Keratinocyte (primary cell): ENCODE results near the gene HSDL2. TPM values are rescaled to one million over a fixed set of nuclear protein-coding genes. Genes with fewer than 3 reads are reported as not detected.

ENCODE experiments used
- DNase-seq: peaks from one replicate; pipeline ENCODE4 v3.0.0-alpha.2; 2011; ENCODE audit warnings: low read depth, missing footprints, low spot score
- FAIRE-seq: peaks from 2 replicates; lab custom pipeline; 2011; peaks lifted over from hg19 to GRCh38; lab: Jason Lieb, UNC
- H2AFZ ChIP-seq: 2 replicates; pipeline ENCODE4 v1.6.0; 2012; ENCODE audit warnings: low read length, control low read depth, inconsistent platforms; ENCODE audit not compliant: control insufficient read depth
- H3K27ac ChIP-seq: 2 replicates; pipeline ENCODE4 v1.5.1; 2011; ENCODE audit warnings: low read length; ENCODE audit not compliant: control insufficient read depth, insufficient read depth
- H3K27me3 ChIP-seq: 3 replicates; pipeline ENCODE4 v1.6.0; 2011; ENCODE audit warnings: low read length; ENCODE audit not compliant: control insufficient read depth, insufficient read depth; ENCODE audit errors: extremely low read depth
- H3K36me3 ChIP-seq, 2 experiments: 2 replicates in 1 of 2; 3 replicates in 1 of 2; pipeline ENCODE4 v1.5.1; 2011; ENCODE audit warnings: low read length in 2 of 2, mild to moderate bottlenecking in 1 of 2; ENCODE audit not compliant: control insufficient read depth in 2 of 2, insufficient read depth in 2 of 2; ENCODE audit errors: extremely low read depth in 1 of 2
- H3K4me1 ChIP-seq: 3 replicates; pipeline ENCODE4 v1.5.1; 2011; ENCODE audit warnings: low read length; ENCODE audit not compliant: control insufficient read depth, insufficient read depth; ENCODE audit errors: extremely low read depth
- H3K4me2 ChIP-seq: 3 replicates; pipeline ENCODE4 v1.6.0; 2011; ENCODE audit warnings: low read depth, low read length; ENCODE audit not compliant: control insufficient read depth, insufficient read depth; ENCODE audit errors: extremely low read depth
- H3K4me3 ChIP-seq, 3 experiments: fragments of 200-600 bp in 1 of 3; sonication (generic) in 1 of 3; 2 replicates in 2 of 3; 3 replicates in 1 of 3; pipeline ENCODE4 v1.5.1; 2011 to 2016; ENCODE audit warnings: low read length in 3 of 3, mild to moderate bottlenecking in 3 of 3, control low read depth in 2 of 3, inconsistent platforms in 1 of 3, low read depth in 1 of 3, mixed read lengths in 1 of 3, mixed run types in 1 of 3, moderate library complexity in 1 of 3; ENCODE audit not compliant: control insufficient read depth in 2 of 3, insufficient read depth in 2 of 3; ENCODE audit errors: extremely low read depth in 1 of 3
- H3K79me2 ChIP-seq: 2 replicates; pipeline ENCODE4 v1.6.0; 2012; ENCODE audit warnings: low read length; ENCODE audit not compliant: control insufficient read depth, insufficient read depth
- H3K9ac ChIP-seq: 3 replicates; pipeline ENCODE4 v1.6.0; 2011; ENCODE audit warnings: low read length; ENCODE audit not compliant: control insufficient read depth, insufficient read depth; ENCODE audit errors: extremely low read depth
- H3K9me1 ChIP-seq: 3 replicates; pipeline ENCODE4 v1.6.0; 2011; ENCODE audit warnings: low read length; ENCODE audit not compliant: control insufficient read depth, insufficient read depth; ENCODE audit errors: extremely low read depth
- H3K9me3 ChIP-seq: 2 replicates; pipeline ENCODE4 v1.5.1; 2012; ENCODE audit warnings: low read depth, low read length; ENCODE audit not compliant: control insufficient read depth
- H4K20me1 ChIP-seq: 3 replicates; pipeline ENCODE4 v1.6.0; 2011; ENCODE audit warnings: low read length; ENCODE audit not compliant: control insufficient read depth, insufficient read depth; ENCODE audit errors: extremely low read depth
- CTCF ChIP-seq, 3 experiments: IDR thresholded peaks in 1 of 3; conservative IDR thresholded peaks in 1 of 3; optimal IDR thresholded peaks in 1 of 3; 2 replicates in 2 of 3; 3 replicates in 1 of 3; pipeline versions ENCODE3 to v1.5.1; 2011; ENCODE audit warnings: low read length in 3 of 3, mild to moderate bottlenecking in 3 of 3, moderate library complexity in 2 of 3, control low read depth in 1 of 3, inconsistent platforms in 1 of 3; ENCODE audit not compliant: insufficient read depth in 2 of 3; ENCODE audit errors: extremely low read depth in 1 of 3
- EZH2 ChIP-seq: IDR thresholded peaks from one replicate; pipeline ENCODE4 v1.6.1; 2012; ENCODE audit warnings: inconsistent platforms, mild to moderate bottlenecking, low read length, moderate library complexity
- dilution Hi-C: fragments of 300-500 bp; cut with MboI; formaldehyde crosslinking; loops from one replicate; pipeline ENCODE4 v1.7.0; 2020; ENCODE audit warnings: low sequenced_read_pairs; ENCODE audit not compliant: extremely low pct_ligation_motif_present
- polyA plus RNA-seq, 5 experiments: library from polyadenylated mRNA; depleted of rRNA in 3 of 5; stranded (reverse) in 3 of 5; stranded (forward) in 1 of 5; unstranded in 1 of 5; fragments of >200 nt; gene quantifications; 1 replicate in 1 of 5; 2 replicates in 3 of 5; 3 replicates in 1 of 5; pipeline versions ENCODE4 v1.2.1 to v1.2.3, GENCODE V29; 2011 to 2012; ENCODE audit warnings: missing spikeins in 2 of 5, low read depth in 1 of 5, low replicate concordance in 1 of 5

The HSDL2 gene
- polyA plus RNA-seq, 1 donor (not counting 4 experiments of a cell fraction or from before 2014, with no cell fraction given) = 27.6 TPM

- no peak overlapping the region for H3K27ac ChIP-seq
These were observed 126.7 kb downstream of the HSDL2 start for GRCh38 chr9:112506571-112506970.

GRCh38 chr9:112507001-112507680 is 127.2 kb downstream of the HSDL2 start:
- Histone ChIP-seq H3K27me3 (no peaks in the 10 kb centered on the region), H3K27ac (no peak overlapping the region), H3K4me2 (no peak overlapping the region), H3K79me2 (no peaks in the 10 kb centered on the region), H3K4me3 (no peak overlapping the region), H3K9ac (no peak overlapping the region), H3K9me1 (no peaks in the 10 kb centered on the region), H3K36me3 (no peaks in the 10 kb centered on the region), H3K9me3 (no peaks in the 10 kb centered on the region), H3K4me1 (no peaks in the 10 kb centered on the region), H4K20me1 (no peaks in the 10 kb centered on the region), H2AFZ (no peak overlapping the region)
- no peak for TF ChIP-seq EZH2
- TF ChIP-seq CTCF (optimal IDR thresholded peaks at IDR 0.05 in 1 of 3, IDR thresholded peaks at IDR 0.05 in 1 of 3, conservative IDR thresholded peaks at IDR 0.05 in 1 of 3; ENCODE audit: extremely low read depth in 1 of 3, insufficient read depth in 2 of 3, low read length in 3 of 3) = no peak
- DNase-seq (no peak), FAIRE-seq (no peak)
- dilution Hi-C loops = no loop called here

More at GRCh38 chr9:112506571-112506970, 126.7 kb downstream of the HSDL2 start:
- Histone ChIP-seq H3K4me2 (no peak overlapping the region), H3K9me1 (no peaks in the 10 kb centered on the region), H3K27me3 (no peaks in the 10 kb centered on the region), H3K36me3 (no peaks in the 10 kb centered on the region), H3K9ac (no peak overlapping the region), H3K9me3 (no peaks in the 10 kb centered on the region), H4K20me1 (no peaks in the 10 kb centered on the region), H3K4me3 (no peak overlapping the region), H3K79me2 (no peaks in the 10 kb centered on the region), H2AFZ (no peak overlapping the region), H3K4me1 (no peaks in the 10 kb centered on the region)
- FAIRE-seq (no peak), DNase-seq (no peak)
- no peak for TF ChIP-seq CTCF (optimal IDR thresholded peaks at IDR 0.05 in 1 of 3, IDR thresholded peaks at IDR 0.05 in 1 of 3, conservative IDR thresholded peaks at IDR 0.05 in 1 of 3; ENCODE audit: extremely low read depth in 1 of 3, insufficient read depth in 2 of 3, low read length in 3 of 3)
- no peak for TF ChIP-seq EZH2
- dilution Hi-C loops = no loop called here
